Gastroesophageal sphincter (tissue), 4 donors: ENCODE measurements around the gene RHOG. TPM values are rescaled to one million over a fixed set of nuclear protein-coding genes. Genes with fewer than 3 reads are reported as not detected.

Experiments used
- ATAC-seq: fragments of 150-250 bp; one replicate; pipeline ENCODE4 v1.9.1; 2016; ENCODE audit warnings: mild to moderate bottlenecking, moderate library complexity
- H3K27ac ChIP-seq, 4 donors: fragments of 200-600 bp; sonication (generic) in 3 of 4; 1 replicate in 3 of 4; 2 replicates in 1 of 4; pipeline ENCODE4 v1.5.1; 2016 to 2019
- H3K27me3 ChIP-seq: fragments of 200-600 bp; sonication (generic); one replicate; pipeline ENCODE4 v1.5.1; 2019
- H3K36me3 ChIP-seq, 2 donors: fragments of 200-600 bp; sonication (generic); one replicate each; pipeline ENCODE4 v1.5.1; 2019; ENCODE audit warnings: control low read depth in 1 of 2
- H3K4me1 ChIP-seq, 3 donors: fragments of 200-600 bp; sonication (generic); 1 replicate in 2 of 3; 2 replicates in 1 of 3; pipeline ENCODE4 v1.5.1; 2016 to 2019; ENCODE audit warnings: control low read depth in 2 of 3
- H3K4me3 ChIP-seq, 2 donors: fragments of 200-600 bp; sonication (generic); one replicate each; pipeline ENCODE4 v1.5.1; 2019; ENCODE audit warnings: mild to moderate bottlenecking in 1 of 2, moderate library complexity in 1 of 2
- H3K9me3 ChIP-seq, 3 donors: fragments of 200-600 bp; sonication (generic); one replicate each; pipeline ENCODE4 v1.5.1; 2017 to 2019; ENCODE audit warnings: control low read depth in 2 of 3
- CTCF ChIP-seq, 4 experiments: fragments of 200-600 bp in 2 of 4; fragments of 450-650 bp in 2 of 4; sonication (generic) in 1 of 4; IDR thresholded peaks; one replicate each; pipeline ENCODE4 v1.5.1; 2017 to 2019; ENCODE audit warnings: antibody characterized with exemption in 4 of 4, mild to moderate bottlenecking in 2 of 4, moderate library complexity in 2 of 4
- EP300 ChIP-seq: sonication (generic); formaldehyde crosslinking; IDR thresholded peaks from one replicate; pipeline ENCODE4 v1.6.1; 2017; ENCODE audit warnings: antibody characterized with exemption, mild to moderate bottlenecking
- POLR2A ChIP-seq, 2 donors: fragments of 450-650 bp; IDR thresholded peaks; one replicate each; pipeline ENCODE4 v1.6.1; 2017; ENCODE audit warnings: antibody characterized with exemption in 2 of 2, mild to moderate bottlenecking in 2 of 2, moderate library complexity in 1 of 2
- POLR2AphosphoS5 ChIP-seq: sonication (generic); formaldehyde crosslinking; IDR thresholded peaks from one replicate; pipeline ENCODE4 v1.6.1; 2017; ENCODE audit warnings: antibody characterized with exemption
- WGBS, 2 donors: methylation state at CpG; one replicate each; pipeline ENCODE4 v1.1.5; 2018; ENCODE audit warnings: low coverage in 1 of 2; 5-methylcytosine and 5-hydroxymethylcytosine counted together
- total RNA-seq, 4 donors: library from RNA; depleted of rRNA; stranded (reverse); fragments of >200 nt; gene quantifications; one replicate each; pipeline ENCODE4 v1.1.0, GENCODE V29; 2016

Gene RHOG
- total RNA-seq, 4 donors from 2014 or later, result 31.9 to 67.4 (median 52.2) TPM

- no peak for ATAC-seq
These were observed 31.2 kb downstream of the RHOG start for GRCh38 chr11:3809624-3809928.

GRCh38 chr11:3808861-3809623 is 31.7 kb downstream of the RHOG start:
- 33% methylated on average over 1 to 2 of the region's 5 CpGs for WGBS, 2 donors
- Histone ChIP-seq H3K27ac (peak overlapping the region in 2 of 4 donors; percentile 28 to 67), H3K9me3 (no peaks in the 10 kb centered on the region), H3K4me1 (peaks cover 0 to 20% (median 0%) of the 10 kb centered on the region in 3 donors), H3K36me3 (no peaks in the 10 kb centered on the region), H3K4me3 (peak overlapping the region; percentile 46 to 78), H3K27me3 (no peaks in the 10 kb centered on the region)
- TF ChIP-seq CTCF (IDR thresholded peaks at IDR 0.05) (peak in 2 of 4 experiments; percentile 30 to 31), POLR2A (IDR thresholded peaks at IDR 0.05) (no peak)
- ATAC-seq, result no peak

More at GRCh38 chr11:3809624-3809928, 31.2 kb downstream of the RHOG start:
- H3K36me3 ChIP-seq, result no peaks in the 10 kb centered on the region
- H3K9me3 ChIP-seq, result no peaks in the 10 kb centered on the region
- no peaks in the 10 kb centered on the region for H3K27me3 ChIP-seq
- WGBS, 2 donors, result 100% methylated on average over 1 of the region's 1 CpG; no CpG with 5 or more reads in 1 of the 2 donors
- H3K4me1 ChIP-seq, result peaks cover 0 to 20% (median 0%) of the 10 kb centered on the region in 3 donors
- TF ChIP-seq CTCF (IDR thresholded peaks at IDR 0.05), result no peak
- no peak for TF ChIP-seq POLR2A (IDR thresholded peaks at IDR 0.05)
- TF ChIP-seq EP300, result no peak
- TF ChIP-seq POLR2AphosphoS5, result no peak
- H3K27ac ChIP-seq, result no peak overlapping the region
- no peak overlapping the region for H3K4me3 ChIP-seq

- Histone ChIP-seq H3K9me3 (no peaks in the 10 kb centered on the region), H3K36me3 (no peaks in the 10 kb centered on the region), H3K27me3 (no peaks in the 10 kb centered on the region), H3K27ac (peak within 1 kb of the TSS in 3 of 4 donors; percentile 11 to 67 (median 28)), H3K4me3 (peak within 1 kb of the TSS; percentile 46 to 78), H3K4me1 (peaks cover 0 to 20% (median 0%) of the 10 kb centered on the region in 3 donors)
- TF ChIP-seq POLR2A (IDR thresholded peaks at IDR 0.05) (no peak), CTCF (IDR thresholded peaks at IDR 0.05) (peak in 3 of 4 experiments; percentile 48 to 74 (median 48))
- peak; percentile 74 for ATAC-seq
- 0 to 2% methylated on average over 11 to 16 of the region's 55 CpGs for WGBS, 2 donors
These were observed 32.6 kb downstream of the RHOG start, which contains the start of gene PGAP2 for GRCh38 chr11:3807909-3808860. PGAP2 (plus strand) TSS chr11:3808560; CDS start chr11:3811260, 2,700 bp downstream.

GRCh38 chr11:3803726-3804495 is 36.8 kb downstream of the RHOG start:
- TF ChIP-seq POLR2AphosphoS5 (no peak), CTCF (IDR thresholded peaks at IDR 0.05) (no peak), EP300 (no peak), POLR2A (IDR thresholded peaks at IDR 0.05) (no peak)
- no peak for ATAC-seq
- Histone ChIP-seq H3K27ac (no peak overlapping the region), H3K4me1 (peaks cover 0 to 14% (median 0%) of the 10 kb centered on the region in 3 donors), H3K27me3 (no peaks in the 10 kb centered on the region), H3K36me3 (no peaks in the 10 kb centered on the region), H3K4me3 (no peak overlapping the region), H3K9me3 (no peaks in the 10 kb centered on the region)
- WGBS, 2 donors, result 73 to 85% methylated on average over 3 to 8 of the region's 11 CpGs
